SU-DHL-6 (cell line): ENCODE results near the gene APBB1.

Experiments used
- H2AFZ ChIP-seq: fragments of 200-600 bp; sonication (generic); 2 replicates; pipeline ENCODE4 v1.6.1; 2014; ENCODE audit warnings: low read depth, mild to moderate bottlenecking, moderate library complexity, mixed read lengths, antibody characterized with exemption, low read length; ENCODE audit not compliant: severe bottlenecking
- H3F3A ChIP-seq: fragments of 200-600 bp; shearing (Covaris generic); 2 replicates; pipeline ENCODE4 v1.6.0; 2016; ENCODE audit warnings: antibody characterized with exemption, mild to moderate bottlenecking; ENCODE audit not compliant: insufficient read depth
- H3K27ac ChIP-seq: fragments of 200-600 bp; sonication (generic); 2 replicates; pipeline ENCODE4 v1.5.1; 2016; ENCODE audit warnings: low read depth, mild to moderate bottlenecking, low read length, moderate library complexity, mixed read lengths
- H3K27me3 ChIP-seq: fragments of 200-600 bp; sonication (generic), shearing (Covaris generic); 2 replicates; pipeline ENCODE4 v1.6.0; 2014; ENCODE audit warnings: mild to moderate bottlenecking, low read length
- H3K36me3 ChIP-seq: fragments of 200-600 bp; sonication (generic); 2 replicates; pipeline ENCODE4 v1.6.1; 2014; ENCODE audit warnings: mild to moderate bottlenecking, low read length, mixed read lengths
- H3K4me2 ChIP-seq: fragments of 300-600, 200-600 bp; shearing (Covaris generic), sonication (generic); 2 replicates; pipeline ENCODE4 v1.6.0; 2014; ENCODE audit warnings: low read length, low read depth, mild to moderate bottlenecking; ENCODE audit not compliant: poor library complexity, severe bottlenecking
- H3K4me3 ChIP-seq: fragments of 200-600 bp; sonication (generic); 2 replicates; pipeline ENCODE4 v1.5.1; 2014; ENCODE audit warnings: antibody characterized with exemption, low read length, mild to moderate bottlenecking, mixed read lengths; ENCODE audit not compliant: insufficient read depth, poor library complexity, severe bottlenecking
- H3K79me2 ChIP-seq: fragments of 200-600 bp; sonication (generic); 2 replicates; pipeline ENCODE4 v1.6.1; 2014; ENCODE audit warnings: mild to moderate bottlenecking, low read length, moderate library complexity; ENCODE audit not compliant: insufficient read depth
- H3K9ac ChIP-seq: fragments of 200-600 bp; sonication (generic); 2 replicates; pipeline ENCODE4 v1.7.0; 2014; ENCODE audit warnings: mild to moderate bottlenecking, low read length
- H3K9me2 ChIP-seq: fragments of 200-600 bp; sonication (generic); replicated peaks from 2 replicates; pipeline ENCODE4 v1.6.1; 2014; ENCODE audit warnings: low read length; ENCODE audit not compliant: insufficient read depth
- H3K9me3 ChIP-seq: fragments of 200-600 bp; sonication (generic); 2 replicates; pipeline ENCODE4 v1.6.1; 2014; ENCODE audit warnings: low read length, mixed read lengths; ENCODE audit not compliant: insufficient read depth
- H4K20me1 ChIP-seq: fragments of 200-600 bp; sonication (generic); 2 replicates; pipeline ENCODE4 v1.6.1; 2014; ENCODE audit warnings: low read depth, mild to moderate bottlenecking, antibody characterized with exemption, low read length, moderate library complexity, mixed read lengths
- CTCF ChIP-seq: fragments of 200-600 bp; sonication (generic); IDR thresholded peaks from one replicate; pipeline ENCODE4 v1.5.1; 2017; ENCODE audit warnings: antibody characterized with exemption, mild to moderate bottlenecking, low read length, moderate library complexity; ENCODE audit not compliant: insufficient read depth, poor library complexity, severe bottlenecking
- EZH2phosphoT487 ChIP-seq: fragments of 200-600 bp; sonication (generic), shearing (Covaris generic); conservative IDR thresholded peaks from 2 replicates; pipeline ENCODE4 v1.6.1; 2018; ENCODE audit warnings: mild to moderate bottlenecking, antibody characterized with exemption, low read length, moderate library complexity, mixed read lengths

Gene APBB1

GRCh38 chr11:6378640-6378989, 40.3 kb downstream of the APBB1 start:
- no peaks in the 10 kb centered on the region for H3K9me2 ChIP-seq
- H3F3A ChIP-seq = no peaks in the 10 kb centered on the region
- H3K4me3 ChIP-seq = no peak overlapping the region
- no peak overlapping the region for H3K4me2 ChIP-seq
- no peaks in the 10 kb centered on the region for H3K27me3 ChIP-seq
- H3K27ac ChIP-seq = no peak overlapping the region
- TF ChIP-seq EZH2phosphoT487 = no peak
- no peak for TF ChIP-seq CTCF
- no peak overlapping the region for H2AFZ ChIP-seq
- no peak overlapping the region for H3K9ac ChIP-seq
- H3K36me3 ChIP-seq = no peaks in the 10 kb centered on the region
- H3K79me2 ChIP-seq = no peaks in the 10 kb centered on the region
- no peaks in the 10 kb centered on the region for H3K9me3 ChIP-seq
- no peaks in the 10 kb centered on the region for H4K20me1 ChIP-seq

- Histone ChIP-seq H3K27ac (no peak overlapping the region), H3F3A (no peaks in the 10 kb centered on the region), H3K79me2 (no peaks in the 10 kb centered on the region), H3K4me3 (no peak overlapping the region), H3K9ac (no peak overlapping the region), H3K36me3 (no peaks in the 10 kb centered on the region), H3K27me3 (no peaks in the 10 kb centered on the region), H3K4me2 (no peak overlapping the region), H4K20me1 (no peaks in the 10 kb centered on the region), H3K9me3 (no peaks in the 10 kb centered on the region), H2AFZ (no peak overlapping the region), H3K9me2 (no peaks in the 10 kb centered on the region)
- TF ChIP-seq CTCF = no peak
- no peak for TF ChIP-seq EZH2phosphoT487
These were observed 40.8 kb downstream of the APBB1 start for GRCh38 chr11:6377902-6378639.

- Histone ChIP-seq H3K4me3 (no peak overlapping the region), H3K4me2 (no peak overlapping the region), H3K36me3 (no peaks in the 10 kb centered on the region), H3K9me3 (no peaks in the 10 kb centered on the region), H2AFZ (no peak overlapping the region), H3K27ac (no peak overlapping the region), H3K9ac (no peak overlapping the region), H3F3A (no peaks in the 10 kb centered on the region), H3K9me2 (no peaks in the 10 kb centered on the region), H3K27me3 (no peaks in the 10 kb centered on the region), H3K79me2 (no peaks in the 10 kb centered on the region), H4K20me1 (no peaks in the 10 kb centered on the region)
- no peak for TF ChIP-seq CTCF
These were observed 47.1 kb downstream of the APBB1 start for GRCh38 chr11:6371825-6372224.
